HepG2 (cell line): ENCODE measurements around the gene EPM2AIP1. TPM values are rescaled to one million over a fixed set of nuclear protein-coding genes. Genes with fewer than 3 reads are reported as not detected.

ENCODE experiments used
- ATAC-seq: fragments of 200-7000 bp; cut with Tn5 transposase; 3 replicates; pipeline ENCODE4 v1.9.1; 2020; ENCODE audit warnings: mild to moderate bottlenecking, moderate library complexity
- BruUV-seq: library from RNA; stranded (reverse); fragments of 400-500 nt; replicated peaks from 2 replicates; lab custom pipeline; 2021; lab: Mats Ljungman, UMichigan
- CTCF ChIA-PET: fragments of 300-600 bp; formaldehyde crosslinking; extraction: SDS; loops from one replicate; lab custom pipeline; 2021; ENCODE audit warnings: low total read pairs, inconsistent platforms, low intra/inter-chr PET ratio; lab: Yijun Ruan, JAX
- POLR2A ChIA-PET: fragments of 350-600 bp; sonication (Branson Sonifier 250); formaldehyde crosslinking; loops from one replicate; lab custom pipeline; 2020; ENCODE audit warnings: antibody characterized with exemption, inconsistent platforms; lab: Yijun Ruan, JAX
- DNase-seq: peaks from one replicate; pipeline ENCODE4 v3.0.0-alpha.2; 2015; ENCODE audit warnings: low spot score
- FAIRE-seq: peaks from 3 replicates; lab custom pipeline; 2011; peaks lifted over from hg19 to GRCh38; lab: Jason Lieb, UNC
- H2AFZ ChIP-seq: one replicate; pipeline ENCODE4 v1.6.1; 2011; ENCODE audit warnings: low read length, inconsistent platforms
- H3K27ac ChIP-seq: fragments of 300-600 bp; 3 replicates; pipeline ENCODE4 v1.8.0; 2011; ENCODE audit warnings: mixed run types, mild to moderate bottlenecking, mixed read lengths, low read length, inconsistent platforms; ENCODE audit not compliant: insufficient read depth; ENCODE audit errors: extremely low read length
- H3K27me3 ChIP-seq, 2 experiments: fragments of 200-600 bp in 1 of 2; 2 replicates in 1 of 2; 3 replicates in 1 of 2; pipeline versions ENCODE4 v1.6.0 to v1.8.0; 2011; ENCODE audit warnings: low read length in 2 of 2, mild to moderate bottlenecking in 2 of 2, moderate library complexity in 2 of 2, inconsistent platforms in 1 of 2; ENCODE audit not compliant: insufficient read depth in 2 of 2, control insufficient read depth in 1 of 2
- H3K36me3 ChIP-seq, 2 experiments: fragments of 200-600 bp in 1 of 2; replicated peaks in 1 of 2; 2 replicates in 1 of 2; 3 replicates in 1 of 2; pipeline versions ENCODE4 v1.5.1 to v1.8.0; 2011; ENCODE audit warnings: low read length in 2 of 2, inconsistent platforms in 1 of 2; ENCODE audit not compliant: insufficient read depth in 2 of 2, control insufficient read depth in 1 of 2
- H3K4me1 ChIP-seq: 2 replicates; pipeline ENCODE4 v1.5.1; 2012; ENCODE audit warnings: low read length, inconsistent platforms; ENCODE audit not compliant: insufficient read depth
- H3K4me2 ChIP-seq: 2 replicates; pipeline ENCODE4 v1.6.0; 2011; ENCODE audit warnings: low read depth, low read length, inconsistent platforms
- H3K4me3 ChIP-seq, 3 experiments: fragments of 200-600 bp in 1 of 3; sonication (generic), shearing (Covaris generic) in 1 of 3; replicated peaks in 1 of 3; 2 replicates each; pipeline ENCODE4 v1.5.1; 2011 to 2016; ENCODE audit warnings: low read length in 3 of 3, inconsistent platforms in 2 of 3, low read depth in 2 of 3, mild to moderate bottlenecking in 2 of 3, control low read depth in 1 of 3, mixed read lengths in 1 of 3; ENCODE audit not compliant: insufficient read depth in 1 of 3
- H3K79me2 ChIP-seq: one replicate; pipeline ENCODE4 v1.6.1; 2011; ENCODE audit warnings: low read length, inconsistent platforms; ENCODE audit not compliant: insufficient read depth
- H3K9ac ChIP-seq: 2 replicates; pipeline ENCODE4 v1.6.0; 2011; ENCODE audit warnings: mild to moderate bottlenecking, low read depth, low read length, inconsistent platforms; ENCODE audit not compliant: insufficient read depth
- H3K9me3 ChIP-seq: 2 replicates; pipeline ENCODE4 v1.5.1; 2012; ENCODE audit warnings: mild to moderate bottlenecking, low read length
- H4K20me1 ChIP-seq: 2 replicates; pipeline ENCODE4 v1.6.0; 2011; ENCODE audit warnings: inconsistent platforms, mild to moderate bottlenecking, low read length, moderate library complexity; ENCODE audit not compliant: insufficient read depth
- CTCF ChIP-seq: sonication (generic); formaldehyde crosslinking; IDR thresholded peaks from 2 replicates; pipeline ENCODE4 v1.5.0; 2020; ENCODE audit warnings: mild to moderate bottlenecking, missing genetic modification reagents, moderate library complexity
- ZBTB25 ChIP-seq: IDR thresholded peaks from 2 replicates; pipeline ENCODE4 v1.6.1; 2018; ENCODE audit warnings: missing genetic modification reagents
- ZBTB39 ChIP-seq: sonication (generic); formaldehyde crosslinking; IDR thresholded peaks from 2 replicates; pipeline ENCODE4 v1.5.0; 2020; ENCODE audit warnings: missing genetic modification reagents
- ZFY ChIP-seq: sonication (generic); formaldehyde crosslinking; IDR thresholded peaks from 2 replicates; pipeline ENCODE4 v1.4.0; 2020; ENCODE audit warnings: missing genetic modification reagents
- WGBS: methylation state at CpG from one replicate; pipeline ENCODE4 v1.1.6; 2017; ENCODE audit warnings: low lambda C conversion rate; 5-methylcytosine and 5-hydroxymethylcytosine counted together
- in situ Hi-C: cut with HindIII; loops from 2 replicates; pipeline ENCODE4 v1.10.0; 2017; ENCODE audit warnings: low pct_unique_long_range_greater_than_20kb; ENCODE audit not compliant: extremely low pct_ligation_motif_present
- intact Hi-C: fragments of 100-400 bp; cut with micrococcal nuclease; formaldehyde crosslinking; loops from one replicate; pipeline ENCODE4 v1.10.0; 2022; ENCODE audit not compliant: unreplicated experiment
- polyA plus RNA-seq, 8 experiments: library from polyadenylated mRNA; depleted of rRNA in 3 of 8; stranded (reverse) in 7 of 8; unstranded in 1 of 8; fragments of >200 nt; fragmentation: Illumina TruSeq in 4 of 8; extraction: Trizol in 4 of 8; gene quantifications; 2 replicates each; pipeline versions ENCODE4 v1.2.1 to v1.2.3, GENCODE V29; 2011 to 2016; ENCODE audit warnings: low read depth in 4 of 8, missing spikeins in 1 of 8, mixed read lengths in 1 of 8; ENCODE audit not compliant: insufficient read depth in 1 of 8
- total RNA-seq, 5 experiments: library from RNA; depleted of rRNA; stranded (reverse); fragments of >200 nt; fragmentation: Illumina TruSeq; extraction: Trizol; gene quantifications; 2 replicates each; pipeline ENCODE4 v1.2.3, GENCODE V29; 2016; ENCODE audit warnings: low read depth in 1 of 5

Gene EPM2AIP1
- total and polyA plus RNA-seq, 2 of the 13 experiments (the other 11 are each of a cell fraction or from before 2014, with no cell fraction given) = 10.7 to 23.0 TPM

GRCh38 chr3:36957063-36957462 lies 35.9 kb downstream of the EPM2AIP1 start:
- Histone ChIP-seq H2AFZ (no peak overlapping the region), H3K9ac (no peak overlapping the region), H3K4me3 (no peak overlapping the region), H3K4me1 (peaks cover 10% of the 10 kb centered on the region; the same call in 1 of the 2 replicates), H3K27me3 (no peaks in the 10 kb centered on the region; a peak in 1 of 5 replicates), H3K36me3 (no peaks in the 10 kb centered on the region), H3K27ac (no peak overlapping the region), H3K9me3 (no peaks in the 10 kb centered on the region), H3K79me2 (no peaks in the 10 kb centered on the region), H4K20me1 (no peaks in the 10 kb centered on the region), H3K4me2 (no peak overlapping the region)
- no peak for ATAC-seq
- ChIA-PET CTCF (interaction anchor here (2.3 kb wide), 1 partner anchor 165 kb away, joined by 11 read pairs; no protein-coding TSS in a partner anchor), POLR2A (no interaction called here)
- no TSS peak for BruUV-seq
- intact Hi-C loops (no loop called here), in situ Hi-C loops (loop anchor here (5.0 to 25.0 kb wide), 2 partner anchors 55 to 220 kb away; no protein-coding TSS in a partner anchor)
- WGBS = 5% methylated on average over 1 of the region's 1 CpG
- TF ChIP-seq ZBTB25 (CRISPR knock-in tag) = no peak
- no peak for TF ChIP-seq ZFY (CRISPR knock-in tag)
- TF ChIP-seq ZBTB39 (CRISPR knock-in tag) = no peak
- 0 out of 2 replicates have a peak, but pooled peaks have one; percentile 11 for TF ChIP-seq CTCF
- no peak for FAIRE-seq
- no peak for DNase-seq
